Parathyroid adenoma (tissue), 2 donors: Measurements from ENCODE around the gene SIAH3.

ENCODE experiments used
- H2AFZ ChIP-seq: fragments of 300-600 bp; sonication (generic); one replicate; pipeline ENCODE4 v1.7.0; 2017; ENCODE audit warnings: antibody characterized with exemption, mild to moderate bottlenecking
- H3K27ac ChIP-seq: fragments of 300-600 bp; sonication (generic); one replicate; pipeline ENCODE4 v1.7.0; 2017
- H3K27me3 ChIP-seq: fragments of 300-600 bp; sonication (generic); one replicate; pipeline ENCODE4 v1.7.0; 2017; ENCODE audit warnings: low read length; ENCODE audit not compliant: control insufficient read depth, insufficient read depth
- H3K36me3 ChIP-seq: fragments of 300-600 bp; sonication (generic); one replicate; pipeline ENCODE4 v1.7.0; 2017; ENCODE audit warnings: low read length; ENCODE audit not compliant: control insufficient read depth, insufficient read depth
- H3K4me1 ChIP-seq: fragments of 300-600 bp; sonication (generic); one replicate; pipeline ENCODE4 v1.7.0; 2017; ENCODE audit warnings: control low read depth
- H3K4me2 ChIP-seq: fragments of 300-600 bp; sonication (generic); one replicate; pipeline ENCODE4 v1.7.0; 2017; ENCODE audit warnings: low read length
- H3K4me3 ChIP-seq: fragments of 300-600 bp; sonication (generic); one replicate; pipeline ENCODE4 v1.7.0; 2017; ENCODE audit warnings: low read depth, low read length
- H3K79me2 ChIP-seq: fragments of 300-600 bp; sonication (generic); one replicate; pipeline ENCODE4 v1.7.0; 2017; ENCODE audit warnings: control low read depth
- H3K9ac ChIP-seq: fragments of 300-600 bp; sonication (generic); one replicate; pipeline ENCODE4 v1.7.0; 2017; ENCODE audit warnings: mild to moderate bottlenecking
- H3K9me3 ChIP-seq: fragments of 300-600 bp; sonication (generic); one replicate; pipeline ENCODE4 v1.7.0; 2017; ENCODE audit warnings: low read length; ENCODE audit not compliant: control insufficient read depth
- CTCF ChIP-seq: fragments of 300-600 bp; sonication (generic); IDR thresholded peaks from one replicate; pipeline ENCODE4 v1.7.0; 2017; ENCODE audit warnings: antibody characterized with exemption, mild to moderate bottlenecking
- donor health status: primary hyperparathyroidism.

SIAH3 gene

GRCh38 chr13:45773944-45774343 is 77.6 kb downstream of the SIAH3 start:
- Histone ChIP-seq H3K4me1 (no peaks in the 10 kb centered on the region), H3K36me3 (no peaks in the 10 kb centered on the region), H3K27ac (no peak overlapping the region), H3K27me3 (no peaks in the 10 kb centered on the region), H2AFZ (no peak overlapping the region), H3K79me2 (no peaks in the 10 kb centered on the region), H3K9ac (no peak overlapping the region), H3K4me3 (no peak overlapping the region), H3K9me3 (no peaks in the 10 kb centered on the region), H3K4me2 (no peak overlapping the region)
- TF ChIP-seq CTCF = no peak

GRCh38 chr13:45773236-45773635 is 78.3 kb downstream of the SIAH3 start:
- no peak overlapping the region for H3K4me3 ChIP-seq
- no peaks in the 10 kb centered on the region for H3K36me3 ChIP-seq
- no peaks in the 10 kb centered on the region for H3K79me2 ChIP-seq
- no peaks in the 10 kb centered on the region for H3K27me3 ChIP-seq
- no peak for TF ChIP-seq CTCF
- no peaks in the 10 kb centered on the region for H3K4me1 ChIP-seq
- no peak overlapping the region for H3K27ac ChIP-seq
- no peak overlapping the region for H3K4me2 ChIP-seq
- no peak overlapping the region for H3K9ac ChIP-seq
- no peaks in the 10 kb centered on the region for H3K9me3 ChIP-seq
- H2AFZ ChIP-seq = no peak overlapping the region

GRCh38 chr13:45770886-45771285 is 80.7 kb downstream of the SIAH3 start:
- Histone ChIP-seq H3K4me2 (no peak overlapping the region), H3K36me3 (no peaks in the 10 kb centered on the region), H3K4me3 (no peak overlapping the region), H3K9ac (no peak overlapping the region), H3K27ac (no peak overlapping the region), H3K27me3 (no peaks in the 10 kb centered on the region), H3K9me3 (no peaks in the 10 kb centered on the region), H3K4me1 (no peaks in the 10 kb centered on the region), H3K79me2 (no peaks in the 10 kb centered on the region), H2AFZ (no peak overlapping the region)
- no peak for TF ChIP-seq CTCF

GRCh38 chr13:45768656-45769479 is 82.7 kb downstream of the SIAH3 start:
- Histone ChIP-seq H3K36me3 (no peaks in the 10 kb centered on the region), H3K79me2 (no peaks in the 10 kb centered on the region), H3K9me3 (no peaks in the 10 kb centered on the region), H3K4me3 (no peak overlapping the region), H3K4me2 (no peak overlapping the region), H3K27me3 (no peaks in the 10 kb centered on the region), H3K4me1 (no peaks in the 10 kb centered on the region), H2AFZ (no peak overlapping the region), H3K27ac (no peak overlapping the region), H3K9ac (no peak overlapping the region)
- TF ChIP-seq CTCF = no peak

- no peak for TF ChIP-seq CTCF
- Histone ChIP-seq H3K27me3 (no peaks in the 10 kb centered on the region), H3K36me3 (no peaks in the 10 kb centered on the region), H3K4me2 (no peak overlapping the region), H3K9ac (no peak overlapping the region), H3K79me2 (no peaks in the 10 kb centered on the region), H3K4me1 (no peaks in the 10 kb centered on the region), H2AFZ (no peak overlapping the region), H3K27ac (no peak overlapping the region), H3K9me3 (no peaks in the 10 kb centered on the region), H3K4me3 (no peak overlapping the region)
Measured at GRCh38 chr13:45765464-45765863, 86.1 kb downstream of the SIAH3 start.
